Stimulated activated CD8-positive, alpha-beta memory T cell treated with anti-CD3 and anti-CD28 coated beads, Interleukin-15, amount 100 ng/mL, for 48 hours (primary cell): Measurements from ENCODE around the gene SSC4D.

Experiments
- DNase-seq, 2 donors: peaks; one replicate each; pipeline ENCODE4 v3.0.0-alpha.2; 2020; ENCODE audit warnings: low read depth in 2 of 2

Gene SSC4D

DNA sequence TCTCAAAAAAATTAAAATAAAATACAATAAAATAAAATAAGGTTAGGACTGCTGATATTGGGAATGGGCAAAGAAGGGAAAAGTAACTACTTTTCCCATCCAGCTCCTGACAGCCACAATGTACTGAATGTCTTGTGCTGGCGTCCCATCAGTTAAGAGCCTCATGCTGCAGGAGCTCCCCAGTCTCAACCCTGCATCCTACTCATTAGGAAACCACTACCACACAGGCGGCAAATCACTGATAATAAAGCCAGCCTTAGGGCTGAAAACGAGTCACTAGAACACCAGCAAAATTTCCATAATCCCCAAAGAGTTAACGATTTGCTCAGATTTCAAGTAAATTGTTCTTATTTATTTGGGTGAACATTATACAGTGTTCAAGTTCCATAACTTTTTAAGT is 55.0 kb downstream of the SSC4D start:
- DNase-seq: no peak

DNA sequence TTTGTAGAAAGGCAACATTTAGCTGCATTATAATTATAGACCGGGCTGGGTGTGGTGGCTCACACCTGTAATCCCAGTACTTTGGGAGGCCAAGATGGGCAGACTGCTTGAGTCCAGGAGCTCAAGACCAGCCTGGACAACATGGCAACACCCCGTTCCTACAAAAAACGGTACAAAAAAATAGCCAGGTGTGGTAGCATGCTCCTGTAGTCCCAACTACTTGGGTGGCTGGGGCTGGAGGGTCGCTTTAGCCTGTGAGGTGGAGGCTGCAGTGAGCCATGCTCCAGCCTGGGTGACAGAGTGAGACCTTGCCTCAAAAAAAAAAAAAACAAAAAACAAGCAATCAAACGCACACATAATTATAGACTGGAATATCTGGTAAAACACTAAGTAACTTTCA is 55.8 kb downstream of the SSC4D start:
- DNase-seq: no peak

- no peak for DNase-seq
These were observed 57.3 kb downstream of the SSC4D start for GRCh38 chr7:76352193-76352592.

DNA sequence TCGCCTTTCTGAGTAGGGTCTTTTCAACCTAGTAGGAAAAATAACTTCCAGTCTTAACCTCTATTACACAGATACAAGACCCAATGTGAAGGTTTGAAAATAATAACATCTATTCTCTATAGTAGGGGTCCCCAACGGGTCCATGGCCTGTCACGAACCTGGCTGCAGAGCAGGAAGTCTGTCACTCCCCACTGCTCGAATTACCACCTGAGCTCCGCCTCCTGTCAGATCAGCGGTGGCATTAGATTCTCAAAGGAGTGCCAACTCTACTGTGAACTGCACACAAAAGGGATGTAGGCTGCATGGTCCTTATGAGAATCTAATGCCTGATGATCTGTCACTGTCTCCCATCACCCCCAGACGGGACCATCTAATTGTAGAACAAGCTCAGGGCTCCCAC is 58.1 kb downstream of the SSC4D start:
- no peak for DNase-seq

- DNase-seq: no peak
These were observed 60.1 kb downstream of the SSC4D start for GRCh38 chr7:76349313-76349885.

DNA sequence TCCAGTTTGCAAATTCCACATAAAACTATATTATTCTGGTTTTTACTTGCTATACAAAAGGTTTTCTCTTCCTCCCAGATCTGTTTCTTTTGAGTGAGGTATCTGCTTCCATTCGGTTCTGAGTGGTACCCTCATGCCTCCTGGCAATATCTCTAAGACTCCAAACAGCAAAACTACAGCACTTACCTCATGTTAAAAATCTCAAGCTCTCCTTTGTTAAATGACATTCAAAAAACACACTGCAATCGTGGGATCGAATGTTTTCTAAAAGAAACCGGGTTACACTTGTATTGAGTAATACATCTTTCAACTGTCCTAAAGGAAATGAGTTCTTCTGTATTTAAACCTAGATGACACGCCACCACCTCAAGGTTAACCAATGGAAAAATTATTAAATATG is 61.8 kb downstream of the SSC4D start:
- DNase-seq: no peak

DNA sequence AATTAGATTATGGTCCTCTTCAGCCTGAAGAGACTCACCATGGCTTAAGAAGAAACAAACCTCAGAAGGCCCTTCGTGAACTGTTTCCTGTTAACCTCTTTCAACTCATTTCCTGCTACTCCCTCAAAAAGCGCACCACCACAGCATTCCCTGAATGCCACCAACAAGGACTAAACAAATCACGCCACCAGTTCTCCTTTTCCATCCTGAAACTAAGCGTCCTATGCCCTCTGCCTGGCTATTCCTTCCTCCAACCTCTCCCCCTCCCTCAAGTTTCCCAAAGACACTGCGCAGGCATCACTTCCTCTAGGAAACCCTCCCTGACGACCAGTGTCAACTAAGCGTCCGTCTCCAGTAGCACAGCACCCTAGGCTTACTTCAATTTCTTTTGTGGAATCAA is 62.7 kb downstream of the SSC4D start:
- DNase-seq: no peak

- DNase-seq: no peak
These were observed 63.4 kb downstream of the SSC4D start for GRCh38 chr7:76346097-76346496.

DNA sequence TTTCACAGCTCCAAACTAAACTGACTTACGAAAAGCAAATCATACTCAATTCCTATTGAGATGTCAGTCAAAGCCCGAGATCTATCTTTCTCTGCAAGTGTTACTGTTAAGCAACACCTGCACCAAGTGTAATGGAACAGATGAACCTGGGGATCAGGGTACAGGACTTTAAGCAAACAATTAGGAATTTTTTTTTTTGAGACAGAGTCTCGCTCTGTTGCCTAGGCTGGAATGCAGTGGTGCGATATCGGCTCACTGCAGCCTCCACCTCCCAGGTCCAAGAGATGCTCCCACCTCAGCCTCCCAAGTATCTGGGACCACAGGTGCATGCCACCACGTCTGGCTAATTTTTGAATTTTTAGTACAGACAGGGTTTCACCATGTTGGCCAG is 65.6 kb downstream of the SSC4D start:
- no peak for DNase-seq

GRCh38 chr7:76343294-76343930 is 66.1 kb downstream of the SSC4D start:
- no peak for DNase-seq

GRCh38 chr7:76342222-76342621 is 67.3 kb downstream of the SSC4D start:
- DNase-seq: no peak

DNA sequence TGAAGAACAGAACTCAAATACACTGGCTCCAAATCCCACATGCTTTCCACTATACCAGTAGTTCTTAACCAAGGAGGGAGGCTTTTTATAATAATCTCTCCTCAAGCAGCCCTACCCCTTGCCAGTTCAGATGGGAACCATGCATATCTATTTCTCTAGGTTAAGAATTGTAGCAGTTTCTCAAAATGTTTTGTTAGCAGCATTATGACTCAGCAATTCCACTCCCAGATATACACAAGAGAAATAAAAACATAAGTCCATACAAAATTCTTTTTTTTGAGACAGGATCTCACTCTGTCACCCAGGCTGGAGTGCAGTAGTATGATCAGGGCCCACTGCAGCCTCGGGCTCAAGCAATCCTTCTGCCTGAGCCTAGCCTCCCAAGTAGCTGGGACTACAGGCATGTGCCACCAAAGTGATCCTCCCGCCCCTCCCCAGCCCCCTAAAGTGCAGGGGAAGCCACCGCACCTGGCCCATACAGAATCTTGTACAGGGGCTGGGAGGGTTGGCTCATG is 68.8 kb downstream of the SSC4D start:
- DNase-seq: no peak
